Epithelial cell of prostate (primary cell): ENCODE data around the gene RFX3.

ENCODE experiments used
- DNase-seq: peaks from one replicate; pipeline ENCODE4 v3.0.0-alpha.2; 2011; ENCODE audit warnings: low read depth, low spot score
- H3K27ac ChIP-seq: fragments of 450-650 bp; 2 replicates; pipeline ENCODE4 v1.5.1; 2017; ENCODE audit warnings: mild to moderate bottlenecking

RFX3 gene

GRCh38 chr9:3244963-3245653, 280.7 kb downstream of the RFX3 start:
- no peak overlapping the region for H3K27ac ChIP-seq
- no peak for DNase-seq

GRCh38 chr9:3243683-3244082, 282.1 kb downstream of the RFX3 start:
- no peak for DNase-seq
- no peak overlapping the region for H3K27ac ChIP-seq

GRCh38 chr9:3241290-3241689, 284.5 kb downstream of the RFX3 start:
- no peak for DNase-seq
- H3K27ac ChIP-seq: no peak overlapping the region

- no peak overlapping the region for H3K27ac ChIP-seq
- peak; percentile 10 for DNase-seq
Observed at GRCh38 chr9:3240656-3241268, 285.0 kb downstream of the RFX3 start.

- no peak overlapping the region for H3K27ac ChIP-seq
- no peak for DNase-seq
Observed at GRCh38 chr9:3239240-3239639, 286.6 kb downstream of the RFX3 start.

GRCh38 chr9:3238236-3238635, 287.6 kb downstream of the RFX3 start:
- H3K27ac ChIP-seq: no peak overlapping the region
- DNase-seq: no peak

GRCh38 chr9:3237121-3237520, 288.7 kb downstream of the RFX3 start:
- H3K27ac ChIP-seq: no peak overlapping the region
- DNase-seq: no peak

- DNase-seq: no peak
- no peak overlapping the region for H3K27ac ChIP-seq
Observed at GRCh38 chr9:3235497-3235896, 290.3 kb downstream of the RFX3 start.

- no peak overlapping the region for H3K27ac ChIP-seq
- DNase-seq: no peak
Observed at GRCh38 chr9:3224931-3225330, 300.9 kb downstream of the RFX3 start.

GRCh38 chr9:3215658-3216057, 310.1 kb downstream of the RFX3 start:
- no peak for DNase-seq
- H3K27ac ChIP-seq: no peak overlapping the region

GRCh38 chr9:3214741-3215140, 311.1 kb downstream of the RFX3 start:
- no peak for DNase-seq
- no peak overlapping the region for H3K27ac ChIP-seq

GRCh38 chr9:3205421-3206095, 320.2 kb downstream of the RFX3 start:
- no peak overlapping the region for H3K27ac ChIP-seq
- DNase-seq: no peak

- no peak for DNase-seq
Observed at GRCh38 chr9:3200331-3200774, 325.4 kb downstream of the RFX3 start.

GRCh38 chr9:3193791-3194190, 332.0 kb downstream of the RFX3 start:
- no peak overlapping the region for H3K27ac ChIP-seq
- DNase-seq: no peak

More at GRCh38 chr9:3200331-3200774, 325.4 kb downstream of the RFX3 start:
- no peak overlapping the region for H3K27ac ChIP-seq

GRCh38 chr9:3191715-3192114, 334.1 kb downstream of the RFX3 start:
- no peak for DNase-seq
- no peak overlapping the region for H3K27ac ChIP-seq

GRCh38 chr9:3189113-3189861, 336.5 kb downstream of the RFX3 start:
- no peak overlapping the region for H3K27ac ChIP-seq

GRCh38 chr9:3186751-3187150, 339.1 kb downstream of the RFX3 start:
- no peak overlapping the region for H3K27ac ChIP-seq
- no peak for DNase-seq

More at GRCh38 chr9:3189113-3189861, 336.5 kb downstream of the RFX3 start:
- DNase-seq: no peak

GRCh38 chr9:3181049-3181953, 344.5 kb downstream of the RFX3 start:
- peak; percentile 39 for DNase-seq

GRCh38 chr9:3180696-3181048, 345.1 kb downstream of the RFX3 start:
- no peak for DNase-seq

More at GRCh38 chr9:3181049-3181953, 344.5 kb downstream of the RFX3 start:
- H3K27ac ChIP-seq: no peak overlapping the region

GRCh38 chr9:3179711-3180110, 346.1 kb downstream of the RFX3 start:
- H3K27ac ChIP-seq: no peak overlapping the region
- DNase-seq: no peak

More at GRCh38 chr9:3180696-3181048, 345.1 kb downstream of the RFX3 start:
- no peak overlapping the region for H3K27ac ChIP-seq
